Kidney (tissue), 14 donors: ENCODE data around the gene LTBR. TPM values are rescaled to one million over a fixed set of nuclear protein-coding genes. Genes with fewer than 3 reads are reported as not detected.

Source experiments
- DNase-seq, 5 donors: peaks; one replicate each; pipeline ENCODE4 v3.0.0-alpha.2; 2013 to 2020
- FAIRE-seq: peaks from 2 replicates; lab custom pipeline; 2012; peaks lifted over from hg19 to GRCh38; lab: Jason Lieb, UNC
- H3K27ac ChIP-seq, 2 donors: one replicate each; pipeline ENCODE4 v1.7.0; 2013; ENCODE audit warnings: low read depth in 2 of 2, low read length in 2 of 2, inconsistent platforms in 1 of 2
- H3K27me3 ChIP-seq: one replicate; pipeline ENCODE4 v1.7.1; 2013; ENCODE audit warnings: low read length, inconsistent platforms; ENCODE audit not compliant: control insufficient read depth, insufficient read depth
- H3K36me3 ChIP-seq, 3 donors: one replicate each; pipeline versions ENCODE4 v1.7.0 to v1.7.1; 2013; ENCODE audit warnings: low read length in 3 of 3, control low read depth in 1 of 3, inconsistent platforms in 1 of 3; ENCODE audit not compliant: insufficient read depth in 3 of 3, control insufficient read depth in 2 of 3
- H3K4me1 ChIP-seq, 3 donors: one replicate each; pipeline versions ENCODE4 v1.7.0 to v1.7.1; 2013; ENCODE audit warnings: low read length in 3 of 3, inconsistent platforms in 1 of 3, low read depth in 1 of 3; ENCODE audit not compliant: control insufficient read depth in 2 of 3, insufficient read depth in 2 of 3
- H3K4me3 ChIP-seq, 3 donors: one replicate each; pipeline versions ENCODE4 v1.7.0 to v1.8.1; 2013; ENCODE audit warnings: low read length in 3 of 3, control low read depth in 1 of 3, inconsistent platforms in 1 of 3
- H3K9ac ChIP-seq, 3 donors: one replicate each; pipeline versions ENCODE4 v1.7.0 to v1.7.1; 2013; ENCODE audit warnings: low read length in 3 of 3, control low read depth in 1 of 3, inconsistent platforms in 1 of 3
- H3K9me3 ChIP-seq, 3 donors: one replicate each; pipeline versions ENCODE4 v1.7.0 to v1.7.1; 2013; ENCODE audit warnings: low read length in 3 of 3, control low read depth in 1 of 3, inconsistent platforms in 1 of 3; ENCODE audit not compliant: control insufficient read depth in 2 of 3, insufficient read depth in 1 of 3
- intact Hi-C: fragments of 100-400 bp; cut with DNase I; formaldehyde crosslinking; loops from one replicate; pipeline ENCODE4 v1.11.1; 2022
- polyA plus RNA-seq: library from polyadenylated mRNA; stranded (reverse); fragments of 350-450 nt; fragmentation: Illumina TruSeq; extraction: RNeasy Lipid Tissue Mini Kit (QIAGEN cat#74804); gene quantifications from one replicate; pipeline ENCODE4 v1.2.3, GENCODE V29; 2014; ENCODE audit warnings: low read depth, low replicate concordance; ENCODE audit not compliant: insufficient read depth
- total RNA-seq: library from RNA; stranded (reverse); fragmentation: NEBNext Ultra II Directional; extraction: Animal tissue kit (Norgen Biotek cat#: 25700); gene quantifications from one replicate; pipeline ENCODE4 v1.2.1, GENCODE V29; 2021
- TF ChIP-seq, protein P1 (sequence below): IDR thresholded peaks from 3 replicates; pipeline ENCODE4 v1.5.1; 2012; ENCODE audit warnings: mild to moderate bottlenecking, moderate library complexity, borderline replicate concordance; ENCODE audit not compliant: insufficient read depth; ENCODE audit errors: extremely low read depth
- donor health status: control.
- donor health status: control.
- donor health status: control.
- donor health status: control.
- donor health status: control.
- donor health status: DM: yes; HTN: yes; CAD: no.
- donor health status: Normal renal cell carcinoma (clear cell type).

The LTBR gene
- total and polyA plus RNA-seq, 2 donors from 2014 or later = 77.8 to 114 TPM

DNA sequence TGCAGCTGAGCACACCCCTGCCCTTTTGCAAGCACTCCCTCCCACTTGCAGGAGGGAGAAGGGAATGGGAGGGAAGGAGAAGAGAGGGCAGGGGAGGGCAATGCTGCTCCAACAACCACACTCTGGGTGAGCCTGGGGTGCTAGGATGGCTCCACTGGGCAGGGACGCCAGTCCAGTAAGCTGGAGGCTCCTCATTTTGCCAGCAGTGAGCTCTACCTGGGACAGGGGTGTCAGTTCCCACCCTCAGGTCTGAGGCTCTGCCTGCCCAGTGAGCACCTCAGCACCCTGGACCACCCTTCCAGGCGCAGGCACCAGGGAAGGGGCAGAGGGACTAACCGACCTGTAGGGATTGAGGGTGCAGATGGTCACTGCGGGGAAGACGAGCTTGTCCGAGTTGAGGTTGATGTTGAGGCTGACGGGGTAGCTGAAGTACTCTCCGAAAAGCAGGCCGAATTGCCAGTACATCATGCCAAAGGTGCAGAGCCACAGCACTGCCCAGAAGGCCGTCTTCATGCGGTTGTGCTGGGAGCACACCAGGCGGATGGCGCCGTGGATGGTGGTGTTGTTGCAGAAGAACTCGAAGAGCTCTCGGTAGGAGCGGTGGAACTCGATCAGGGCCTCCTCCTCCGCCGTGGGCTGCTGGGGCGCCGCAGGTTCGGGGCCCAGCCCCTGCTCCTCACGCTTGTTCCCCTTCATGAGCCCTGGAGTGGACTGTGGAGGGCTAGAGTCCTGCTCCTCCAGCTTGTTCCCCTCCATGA is 9.8 kb upstream of the LTBR start:
- H3K36me3 ChIP-seq = no peaks in the 10 kb centered on the region
- peak in 3 of 5 donors; percentile 20 to 72 (median 47) for DNase-seq
- H3K9ac ChIP-seq = peak overlapping the region in 2 of 3 donors; percentile 78 to 93
- no peaks in the 10 kb centered on the region for H3K9me3 ChIP-seq
- peak overlapping the region; percentile 96 to 97 for H3K27ac ChIP-seq
- H3K4me1 ChIP-seq = peaks cover 3 to 43% (median 39%) of the 10 kb centered on the region in 3 donors
- TF ChIP-seq, protein P1, sequence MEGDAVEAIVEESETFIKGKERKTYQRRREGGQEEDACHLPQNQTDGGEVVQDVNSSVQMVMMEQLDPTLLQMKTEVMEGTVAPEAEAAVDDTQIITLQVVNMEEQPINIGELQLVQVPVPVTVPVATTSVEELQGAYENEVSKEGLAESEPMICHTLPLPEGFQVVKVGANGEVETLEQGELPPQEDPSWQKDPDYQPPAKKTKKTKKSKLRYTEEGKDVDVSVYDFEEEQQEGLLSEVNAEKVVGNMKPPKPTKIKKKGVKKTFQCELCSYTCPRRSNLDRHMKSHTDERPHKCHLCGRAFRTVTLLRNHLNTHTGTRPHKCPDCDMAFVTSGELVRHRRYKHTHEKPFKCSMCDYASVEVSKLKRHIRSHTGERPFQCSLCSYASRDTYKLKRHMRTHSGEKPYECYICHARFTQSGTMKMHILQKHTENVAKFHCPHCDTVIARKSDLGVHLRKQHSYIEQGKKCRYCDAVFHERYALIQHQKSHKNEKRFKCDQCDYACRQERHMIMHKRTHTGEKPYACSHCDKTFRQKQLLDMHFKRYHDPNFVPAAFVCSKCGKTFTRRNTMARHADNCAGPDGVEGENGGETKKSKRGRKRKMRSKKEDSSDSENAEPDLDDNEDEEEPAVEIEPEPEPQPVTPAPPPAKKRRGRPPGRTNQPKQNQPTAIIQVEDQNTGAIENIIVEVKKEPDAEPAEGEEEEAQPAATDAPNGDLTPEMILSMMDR = no peak
- H3K27me3 ChIP-seq = no peaks in the 10 kb centered on the region
- no peak for FAIRE-seq
- peak overlapping the region; percentile 60 to 81 (median 80) for H3K4me3 ChIP-seq
- intact Hi-C loops = no loop called here

DNA sequence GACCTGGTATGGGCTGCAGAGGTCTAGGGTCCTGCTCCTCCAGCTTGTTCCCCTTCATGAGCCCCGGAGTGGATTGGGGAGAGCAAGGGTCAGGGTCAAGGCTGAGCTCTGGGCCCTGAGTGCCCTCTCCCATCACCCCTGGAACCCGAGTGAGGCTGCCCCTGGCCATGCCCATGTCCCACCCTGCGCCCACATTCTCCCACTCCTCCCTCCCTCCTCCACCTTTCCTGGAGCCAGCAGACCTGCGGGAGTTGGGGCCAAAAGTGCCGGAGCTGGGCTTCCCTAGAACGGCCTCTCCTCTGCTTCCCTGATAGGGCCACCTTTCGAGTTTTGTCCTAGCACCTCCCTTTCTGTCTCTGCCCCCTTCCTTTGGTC is 9.2 kb upstream of the LTBR start:
- Histone ChIP-seq H3K27ac (peak overlapping the region; percentile 96 to 97), H3K4me3 (peak overlapping the region; percentile 26 to 81 (median 80)), H3K9ac (peak overlapping the region in 2 of 3 donors; percentile 27 to 93), H3K4me1 (peaks cover 3 to 42% (median 39%) of the 10 kb centered on the region in 3 donors), H3K9me3 (no peaks in the 10 kb centered on the region), H3K36me3 (no peaks in the 10 kb centered on the region), H3K27me3 (no peaks in the 10 kb centered on the region)
- FAIRE-seq = no peak
- intact Hi-C loops = no loop called here
- TF ChIP-seq, protein P1 = no peak
- DNase-seq = peak in 2 of 5 donors; percentile 54 to 75

DNA sequence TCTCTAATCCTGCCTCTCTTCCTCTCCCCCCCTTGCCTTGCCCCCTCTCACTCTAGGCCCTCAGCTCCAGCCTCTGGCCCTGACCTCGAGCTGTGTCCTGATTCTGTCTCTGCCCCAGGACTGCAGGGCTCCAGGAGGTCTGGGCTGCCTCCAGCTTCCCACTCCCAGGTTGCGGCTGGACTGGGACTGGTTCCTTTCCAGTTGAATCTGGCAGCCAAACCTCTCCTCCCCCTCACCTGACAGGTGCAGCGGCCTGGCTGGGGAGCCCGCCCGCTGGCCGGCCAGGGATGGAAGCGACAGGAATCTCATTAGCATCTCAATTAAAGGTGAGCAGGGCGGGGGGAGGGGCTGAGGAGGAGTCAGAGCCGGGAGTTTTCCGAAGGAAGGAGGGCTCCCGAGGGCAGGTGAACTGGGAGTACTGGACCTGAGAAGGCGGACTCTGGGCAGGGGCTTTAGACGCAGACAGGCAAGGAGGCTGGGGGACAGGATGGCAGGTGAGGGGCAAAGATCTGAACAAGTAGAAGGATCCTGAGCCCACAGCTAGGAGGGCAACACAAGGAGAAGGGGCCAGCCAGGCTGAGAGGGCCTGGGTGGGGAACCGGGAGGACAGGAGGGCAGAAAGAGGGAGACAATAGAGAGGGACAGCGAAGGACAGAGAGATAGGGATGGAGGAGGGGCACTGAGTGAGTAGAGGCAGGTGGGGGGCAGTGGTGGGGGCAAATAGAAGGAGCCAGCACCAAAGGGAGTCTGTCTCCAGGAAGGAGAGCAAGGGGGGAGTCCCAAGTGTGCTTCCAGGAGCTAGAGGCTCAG is 8.5 kb upstream of the LTBR start, which contains the start of gene SCNN1A:
SCNN1A (minus strand) TSS at position 295 of the 810 bp plus-strand sequence. CDS start 780 bp downstream, outside the sequence.
- intact Hi-C loops = no loop called here
- TF ChIP-seq, protein P1 = no peak
- Histone ChIP-seq H3K9me3 (no peaks in the 10 kb centered on the region), H3K36me3 (no peaks in the 10 kb centered on the region), H3K9ac (peak within 1 kb of the TSS in 2 of 3 donors; percentile 27 to 93), H3K4me1 (peaks cover 3 to 35% (median 34%) of the 10 kb centered on the region in 3 donors), H3K4me3 (peak within 1 kb of the TSS; percentile 60 to 81 (median 80)), H3K27ac (peak within 1 kb of the TSS; percentile 96 to 97), H3K27me3 (no peaks in the 10 kb centered on the region)
- no peak for FAIRE-seq
- peak; percentile 77 to 95 (median 82) for DNase-seq
